Liver (tissue), 9 donors: Measurements from ENCODE around the gene DTNA. TPM values are rescaled to one million over a fixed set of nuclear protein-coding genes. Genes with fewer than 3 reads are reported as not detected.

Experiments used
- DNase-seq: peaks from one replicate; pipeline ENCODE4 v3.0.0-alpha.2; 2017; ENCODE audit warnings: low spot score
- H3K27ac ChIP-seq, 2 donors: one replicate each; pipeline ENCODE4 v1.7.0; 2013; ENCODE audit warnings: inconsistent platforms in 2 of 2, low read length in 2 of 2, control low read depth in 1 of 2, low read depth in 1 of 2, mild to moderate bottlenecking in 1 of 2
- H3K27me3 ChIP-seq, 4 donors: one replicate each; pipeline versions ENCODE4 v1.6.1 to v1.7.0; 2013; ENCODE audit warnings: low read length in 3 of 4, inconsistent platforms in 1 of 4, mild to moderate bottlenecking in 1 of 4, moderate library complexity in 1 of 4; ENCODE audit not compliant: control insufficient read depth in 4 of 4, insufficient read depth in 4 of 4
- H3K36me3 ChIP-seq, 4 donors: one replicate each; pipeline versions ENCODE4 v1.6.1 to v1.7.0; 2013; ENCODE audit warnings: low read length in 3 of 4, mild to moderate bottlenecking in 3 of 4, low read depth in 1 of 4, moderate library complexity in 1 of 4; ENCODE audit not compliant: control insufficient read depth in 4 of 4, insufficient read depth in 3 of 4
- H3K4me1 ChIP-seq, 4 donors: one replicate each; pipeline versions ENCODE4 v1.6.1 to v1.7.0; 2013; ENCODE audit warnings: low read length in 3 of 4, mild to moderate bottlenecking in 3 of 4, moderate library complexity in 1 of 4; ENCODE audit not compliant: control insufficient read depth in 4 of 4, insufficient read depth in 4 of 4
- H3K4me3 ChIP-seq, 3 donors: one replicate each; pipeline versions ENCODE4 v1.6.1 to v1.7.0; 2013; ENCODE audit warnings: low read length in 3 of 3, control low read depth in 1 of 3, low read depth in 1 of 3, mild to moderate bottlenecking in 1 of 3
- H3K9ac ChIP-seq, 2 donors: one replicate each; pipeline ENCODE4 v1.7.0; 2013; ENCODE audit warnings: low read length in 2 of 2, mild to moderate bottlenecking in 2 of 2, moderate library complexity in 2 of 2, control low read depth in 1 of 2, low read depth in 1 of 2
- H3K9me3 ChIP-seq, 4 donors: one replicate each; pipeline versions ENCODE4 v1.6.1 to v1.7.0; 2013; ENCODE audit warnings: low read length in 3 of 4; ENCODE audit not compliant: control insufficient read depth in 4 of 4
- EGR1 ChIP-seq, 2 donors: IDR thresholded peaks; 2 replicates each; pipeline ENCODE4 v1.6.1; 2016 to 2018; ENCODE audit warnings: antibody characterized with exemption in 2 of 2, low read depth in 2 of 2
- FOXA1 ChIP-seq: IDR thresholded peaks from 2 replicates; pipeline ENCODE4 v1.6.1; 2016; ENCODE audit warnings: antibody characterized with exemption
- FOXA2 ChIP-seq: IDR thresholded peaks from 2 replicates; pipeline ENCODE4 v1.6.1; 2016; ENCODE audit warnings: antibody characterized with exemption
- GABPA ChIP-seq, 2 donors: IDR thresholded peaks in 1 of 2; conservative IDR thresholded peaks in 1 of 2; 2 replicates each; pipeline ENCODE4 v1.6.1; 2016; ENCODE audit warnings: antibody characterized with exemption in 2 of 2, mild to moderate bottlenecking in 1 of 2, moderate library complexity in 1 of 2
- HNF4A ChIP-seq, 2 donors: conservative IDR thresholded peaks; 2 replicates each; pipeline ENCODE4 v1.6.1; 2016; ENCODE audit warnings: antibody characterized with exemption in 2 of 2, mild to moderate bottlenecking in 2 of 2
- HNF4G ChIP-seq: IDR thresholded peaks from 2 replicates; pipeline ENCODE4 v1.6.1; 2016; ENCODE audit warnings: antibody characterized with exemption
- JUND ChIP-seq, 2 donors: IDR thresholded peaks; 2 replicates each; pipeline ENCODE4 v1.6.1; 2016; ENCODE audit warnings: antibody characterized with exemption in 2 of 2
- NR2F2 ChIP-seq: IDR thresholded peaks from 2 replicates; pipeline ENCODE4 v1.6.1; 2016; ENCODE audit warnings: antibody characterized with exemption
- RXRA ChIP-seq, 2 donors: IDR thresholded peaks; 2 replicates each; pipeline ENCODE4 v1.6.1; 2017 to 2018; ENCODE audit warnings: antibody characterized with exemption in 2 of 2, mild to moderate bottlenecking in 1 of 2
- SP1 ChIP-seq: IDR thresholded peaks from 2 replicates; pipeline ENCODE4 v1.6.1; 2018; ENCODE audit warnings: antibody characterized with exemption, mild to moderate bottlenecking
- TAF1 ChIP-seq: conservative IDR thresholded peaks from 2 replicates; pipeline ENCODE4 v1.6.1; 2016; ENCODE audit warnings: antibody characterized with exemption, mild to moderate bottlenecking
- YY1 ChIP-seq: IDR thresholded peaks from 2 replicates; pipeline ENCODE4 v1.6.1; 2016; ENCODE audit warnings: antibody characterized with exemption, mild to moderate bottlenecking
- WGBS: extraction: QIAGEN DNeasy Blood & Tissue Kit; methylation state at CpG from one replicate; pipeline ENCODE4 v1.1.7; 2013; 5-methylcytosine and 5-hydroxymethylcytosine counted together
- polyA plus RNA-seq, 2 donors: library from polyadenylated mRNA; stranded (reverse) in 1 of 2; unstranded in 1 of 2; fragments of 200-250 nt in 1 of 2; fragments of >200 nt in 1 of 2; fragmentation: Nextera tagmentation in 1 of 2; extraction: Ambion mirVana in 1 of 2; gene quantifications; one replicate each; pipeline versions ENCODE4 v1.2.1 to v1.2.3, GENCODE V29; 2013 to 2015
- total RNA-seq, 2 donors: library from RNA; depleted of rRNA; stranded (reverse); fragments of >200 nt; gene quantifications; one replicate each; pipeline ENCODE4 v1.2.3, GENCODE V29; 2014
- TF ChIP-seq, protein P1 (sequence below): IDR thresholded peaks from 2 replicates; pipeline ENCODE4 v1.6.1; 2016; ENCODE audit warnings: antibody characterized with exemption
- TF ChIP-seq, protein P2 (sequence below): IDR thresholded peaks from 2 replicates; pipeline ENCODE4 v1.6.1; 2016; ENCODE audit warnings: antibody characterized with exemption, mild to moderate bottlenecking
- TF ChIP-seq, protein P3 (sequence below): fragments of 150-350 bp; IDR thresholded peaks from 2 replicates; pipeline ENCODE4 v1.5.1; 2017; ENCODE audit warnings: improper control_type of control experiment, low read depth, low read length; ENCODE audit not compliant: missing input control
- TF ChIP-seq, protein P4 (sequence below): IDR thresholded peaks from 2 replicates; pipeline ENCODE4 v1.6.1; 2016; ENCODE audit warnings: antibody characterized with exemption
- donor health status: healthy.
- donor health status: healthy.
- donor health status: healthy.
- donor health status: healthy.
- donor health status: healthy.

The DTNA gene
- total and polyA plus RNA-seq, 4 donors, result 0.33 to 3.2 (median 1.4) TPM

DNA sequence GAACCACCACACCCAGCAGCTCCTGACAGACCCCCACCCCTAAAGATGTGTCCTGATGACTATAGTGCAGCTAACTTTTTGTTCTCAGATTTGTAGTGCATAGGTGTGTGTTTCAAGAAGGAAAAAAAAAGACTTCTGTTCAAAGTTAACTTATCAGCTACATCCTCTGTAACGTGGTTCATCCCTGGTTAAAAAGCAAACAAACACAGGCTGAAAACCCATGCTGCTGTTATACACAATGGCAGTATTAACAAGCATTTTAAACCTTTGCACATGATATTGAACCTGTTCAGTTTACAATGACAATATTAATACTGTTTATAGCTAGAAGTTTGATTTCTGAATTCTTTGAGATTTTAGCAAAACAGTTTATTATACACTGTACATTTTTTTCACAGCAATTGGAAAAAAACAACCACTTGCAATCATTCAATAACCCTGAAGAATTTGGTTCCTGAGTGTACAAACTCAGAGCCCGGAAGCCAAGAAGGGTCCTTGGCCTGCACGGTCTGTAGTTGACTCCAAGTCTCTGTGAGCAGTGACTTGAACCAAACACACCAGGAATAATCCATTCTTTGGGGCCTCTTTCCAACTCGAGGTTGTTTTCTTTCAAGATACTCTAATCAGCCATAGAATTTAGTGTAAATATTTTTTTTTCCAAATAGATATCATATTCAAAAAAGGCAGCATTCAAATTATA lies 177.9 kb downstream of the DTNA start:
- TF ChIP-seq FOXA2 (no peak), NR2F2 (no peak), HNF4A (conservative IDR thresholded peaks at IDR 0.05) (no peak), JUND (IDR thresholded peaks at IDR 0.05) (no peak), EGR1 (IDR thresholded peaks at IDR 0.05; ENCODE audit: low read depth in 2 of 2) (no peak), RXRA (IDR thresholded peaks at IDR 0.05) (no peak), HNF4G (no peak), GABPA (IDR thresholded peaks at IDR 0.05 in 1 of 2, conservative IDR thresholded peaks at IDR 0.05 in 1 of 2) (no peak)
- TF ChIP-seq, protein P1, sequence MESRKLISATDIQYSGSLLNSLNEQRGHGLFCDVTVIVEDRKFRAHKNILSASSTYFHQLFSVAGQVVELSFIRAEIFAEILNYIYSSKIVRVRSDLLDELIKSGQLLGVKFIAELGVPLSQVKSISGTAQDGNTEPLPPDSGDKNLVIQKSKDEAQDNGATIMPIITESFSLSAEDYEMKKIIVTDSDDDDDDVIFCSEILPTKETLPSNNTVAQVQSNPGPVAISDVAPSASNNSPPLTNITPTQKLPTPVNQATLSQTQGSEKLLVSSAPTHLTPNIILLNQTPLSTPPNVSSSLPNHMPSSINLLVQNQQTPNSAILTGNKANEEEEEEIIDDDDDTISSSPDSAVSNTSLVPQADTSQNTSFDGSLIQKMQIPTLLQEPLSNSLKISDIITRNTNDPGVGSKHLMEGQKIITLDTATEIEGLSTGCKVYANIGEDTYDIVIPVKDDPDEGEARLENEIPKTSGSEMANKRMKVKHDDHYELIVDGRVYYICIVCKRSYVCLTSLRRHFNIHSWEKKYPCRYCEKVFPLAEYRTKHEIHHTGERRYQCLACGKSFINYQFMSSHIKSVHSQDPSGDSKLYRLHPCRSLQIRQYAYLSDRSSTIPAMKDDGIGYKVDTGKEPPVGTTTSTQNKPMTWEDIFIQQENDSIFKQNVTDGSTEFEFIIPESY, result no peak
- Histone ChIP-seq H3K4me1 (no peaks in the 10 kb centered on the region), H3K9me3 (peaks cover 0 to 4% (median 0%) of the 10 kb centered on the region in 4 donors), H3K4me3 (no peak overlapping the region), H3K9ac (no peak overlapping the region), H3K36me3 (no peaks in the 10 kb centered on the region), H3K27ac (no peak overlapping the region), H3K27me3 (no peaks in the 10 kb centered on the region)
- no peak for DNase-seq
- WGBS, result 70% methylated on average over 4 of the region's 4 CpGs

DNA sequence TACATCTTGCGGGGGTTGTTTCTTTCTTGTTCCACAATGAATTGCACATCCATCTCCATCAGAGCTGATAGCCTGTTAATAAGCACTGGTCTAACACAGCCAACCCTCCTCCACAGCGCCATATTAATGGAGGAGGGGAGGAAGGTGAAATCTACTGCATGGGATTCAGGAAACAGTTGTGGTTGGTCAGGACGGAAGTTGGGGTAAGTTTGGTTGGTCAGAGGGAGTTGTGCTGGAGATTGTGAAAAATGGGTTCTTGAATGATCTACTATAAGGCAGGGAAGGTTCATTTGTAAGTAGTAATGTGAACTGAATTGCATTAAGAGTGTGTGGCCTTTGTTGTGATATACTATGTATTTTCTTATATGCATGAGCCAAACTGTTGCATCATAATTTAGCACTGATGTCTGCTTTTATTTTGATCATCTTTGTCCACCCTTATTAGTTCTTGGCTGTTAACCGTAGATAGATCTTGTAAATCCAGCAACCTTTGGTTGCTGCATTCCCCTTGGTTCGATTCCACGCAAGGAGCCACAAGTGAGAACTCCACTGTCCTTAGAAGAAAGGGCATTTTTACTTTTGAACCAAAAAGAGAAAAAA lies 180.5 kb downstream of the DTNA start:
- Histone ChIP-seq H3K36me3 (no peaks in the 10 kb centered on the region), H3K4me1 (no peaks in the 10 kb centered on the region), H3K9me3 (peaks cover 0 to 7% (median under 1%) of the 10 kb centered on the region in 4 donors), H3K4me3 (no peak overlapping the region), H3K9ac (no peak overlapping the region), H3K27ac (no peak overlapping the region), H3K27me3 (no peaks in the 10 kb centered on the region)
- DNase-seq, result no peak
- no peak for TF ChIP-seq TAF1
- TF ChIP-seq, protein P2, sequence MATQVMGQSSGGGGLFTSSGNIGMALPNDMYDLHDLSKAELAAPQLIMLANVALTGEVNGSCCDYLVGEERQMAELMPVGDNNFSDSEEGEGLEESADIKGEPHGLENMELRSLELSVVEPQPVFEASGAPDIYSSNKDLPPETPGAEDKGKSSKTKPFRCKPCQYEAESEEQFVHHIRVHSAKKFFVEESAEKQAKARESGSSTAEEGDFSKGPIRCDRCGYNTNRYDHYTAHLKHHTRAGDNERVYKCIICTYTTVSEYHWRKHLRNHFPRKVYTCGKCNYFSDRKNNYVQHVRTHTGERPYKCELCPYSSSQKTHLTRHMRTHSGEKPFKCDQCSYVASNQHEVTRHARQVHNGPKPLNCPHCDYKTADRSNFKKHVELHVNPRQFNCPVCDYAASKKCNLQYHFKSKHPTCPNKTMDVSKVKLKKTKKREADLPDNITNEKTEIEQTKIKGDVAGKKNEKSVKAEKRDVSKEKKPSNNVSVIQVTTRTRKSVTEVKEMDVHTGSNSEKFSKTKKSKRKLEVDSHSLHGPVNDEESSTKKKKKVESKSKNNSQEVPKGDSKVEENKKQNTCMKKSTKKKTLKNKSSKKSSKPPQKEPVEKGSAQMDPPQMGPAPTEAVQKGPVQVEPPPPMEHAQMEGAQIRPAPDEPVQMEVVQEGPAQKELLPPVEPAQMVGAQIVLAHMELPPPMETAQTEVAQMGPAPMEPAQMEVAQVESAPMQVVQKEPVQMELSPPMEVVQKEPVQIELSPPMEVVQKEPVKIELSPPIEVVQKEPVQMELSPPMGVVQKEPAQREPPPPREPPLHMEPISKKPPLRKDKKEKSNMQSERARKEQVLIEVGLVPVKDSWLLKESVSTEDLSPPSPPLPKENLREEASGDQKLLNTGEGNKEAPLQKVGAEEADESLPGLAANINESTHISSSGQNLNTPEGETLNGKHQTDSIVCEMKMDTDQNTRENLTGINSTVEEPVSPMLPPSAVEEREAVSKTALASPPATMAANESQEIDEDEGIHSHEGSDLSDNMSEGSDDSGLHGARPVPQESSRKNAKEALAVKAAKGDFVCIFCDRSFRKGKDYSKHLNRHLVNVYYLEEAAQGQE, result no peak
- TF ChIP-seq FOXA1, result no peak
- 91% methylated on average over 6 of the region's 6 CpGs for WGBS

DNA sequence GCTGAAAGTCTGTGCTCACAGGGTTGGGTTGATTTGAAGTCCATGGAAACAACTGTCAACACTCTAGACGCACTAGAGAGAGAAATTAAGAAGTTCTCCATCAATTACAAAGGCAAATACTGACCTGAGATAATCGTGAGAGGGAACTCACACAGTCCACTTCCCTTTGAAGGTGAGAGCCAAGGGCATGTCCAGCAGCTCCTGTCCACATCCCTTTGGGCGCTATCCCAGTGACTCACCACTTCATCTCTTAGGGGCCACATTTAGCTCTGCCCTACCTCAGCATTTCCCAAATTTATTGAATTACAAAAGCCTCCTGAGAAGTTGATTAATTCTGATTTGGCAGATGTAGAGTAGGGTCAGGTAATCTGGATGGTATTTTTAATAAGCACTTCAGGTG lies 182.3 kb downstream of the DTNA start:
- no peak for DNase-seq
- WGBS, result 74% methylated on average over 3 of the region's 3 CpGs
- Histone ChIP-seq H3K4me1 (no peaks in the 10 kb centered on the region), H3K36me3 (no peaks in the 10 kb centered on the region), H3K9ac (no peak overlapping the region), H3K27ac (no peak overlapping the region), H3K27me3 (no peaks in the 10 kb centered on the region), H3K4me3 (no peak overlapping the region), H3K9me3 (peaks cover 0 to 7% (median under 1%) of the 10 kb centered on the region in 4 donors)
- TF ChIP-seq YY1, result no peak
- TF ChIP-seq RXRA (IDR thresholded peaks at IDR 0.05), result no peak
- TF ChIP-seq, protein P3, sequence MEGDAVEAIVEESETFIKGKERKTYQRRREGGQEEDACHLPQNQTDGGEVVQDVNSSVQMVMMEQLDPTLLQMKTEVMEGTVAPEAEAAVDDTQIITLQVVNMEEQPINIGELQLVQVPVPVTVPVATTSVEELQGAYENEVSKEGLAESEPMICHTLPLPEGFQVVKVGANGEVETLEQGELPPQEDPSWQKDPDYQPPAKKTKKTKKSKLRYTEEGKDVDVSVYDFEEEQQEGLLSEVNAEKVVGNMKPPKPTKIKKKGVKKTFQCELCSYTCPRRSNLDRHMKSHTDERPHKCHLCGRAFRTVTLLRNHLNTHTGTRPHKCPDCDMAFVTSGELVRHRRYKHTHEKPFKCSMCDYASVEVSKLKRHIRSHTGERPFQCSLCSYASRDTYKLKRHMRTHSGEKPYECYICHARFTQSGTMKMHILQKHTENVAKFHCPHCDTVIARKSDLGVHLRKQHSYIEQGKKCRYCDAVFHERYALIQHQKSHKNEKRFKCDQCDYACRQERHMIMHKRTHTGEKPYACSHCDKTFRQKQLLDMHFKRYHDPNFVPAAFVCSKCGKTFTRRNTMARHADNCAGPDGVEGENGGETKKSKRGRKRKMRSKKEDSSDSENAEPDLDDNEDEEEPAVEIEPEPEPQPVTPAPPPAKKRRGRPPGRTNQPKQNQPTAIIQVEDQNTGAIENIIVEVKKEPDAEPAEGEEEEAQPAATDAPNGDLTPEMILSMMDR, result no peak
- TF ChIP-seq SP1, result no peak
- TF ChIP-seq, protein P2, result no peak
- no peak for TF ChIP-seq GABPA (IDR thresholded peaks at IDR 0.05 in 1 of 2, conservative IDR thresholded peaks at IDR 0.05 in 1 of 2)
- no peak for TF ChIP-seq HNF4G
- no peak for TF ChIP-seq FOXA1
- TF ChIP-seq, protein P4, sequence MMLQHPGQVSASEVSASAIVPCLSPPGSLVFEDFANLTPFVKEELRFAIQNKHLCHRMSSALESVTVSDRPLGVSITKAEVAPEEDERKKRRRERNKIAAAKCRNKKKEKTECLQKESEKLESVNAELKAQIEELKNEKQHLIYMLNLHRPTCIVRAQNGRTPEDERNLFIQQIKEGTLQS, result no peak
